Duodenal mucosa (tissue), 2 donors: Measurements from ENCODE around the gene OLFML2B.
"Not testable (repeated sequence)": the region's sequence is repeated elsewhere in the genome, so short reads cannot be mapped to it uniquely, and the experiment has no call there.

ENCODE experiments used
- H3K27ac ChIP-seq: one replicate; pipeline ENCODE4 v1.7.0; 2013; ENCODE audit warnings: low read depth, low read length
- H3K27me3 ChIP-seq, 2 donors: one replicate each; pipeline ENCODE4 v1.7.0; 2013; ENCODE audit warnings: low read length in 2 of 2, control low read depth in 1 of 2; ENCODE audit not compliant: insufficient read depth in 2 of 2, control insufficient read depth in 1 of 2
- H3K36me3 ChIP-seq, 2 donors: one replicate each; pipeline ENCODE4 v1.7.0; 2013; ENCODE audit warnings: low read length in 2 of 2, control low read depth in 1 of 2; ENCODE audit not compliant: insufficient read depth in 2 of 2, control insufficient read depth in 1 of 2
- H3K4me1 ChIP-seq, 2 donors: one replicate each; pipeline ENCODE4 v1.7.0; 2013; ENCODE audit warnings: low read length in 2 of 2, control low read depth in 1 of 2; ENCODE audit not compliant: insufficient read depth in 2 of 2, control insufficient read depth in 1 of 2
- H3K4me3 ChIP-seq, 2 donors: one replicate each; pipeline ENCODE4 v1.7.0; 2013; ENCODE audit warnings: low read length in 2 of 2, low read depth in 1 of 2
- H3K9ac ChIP-seq, 2 donors: one replicate each; pipeline ENCODE4 v1.7.0; 2013; ENCODE audit warnings: low read length in 2 of 2, low read depth in 1 of 2
- H3K9me3 ChIP-seq, 2 donors: one replicate each; pipeline ENCODE4 v1.7.0; 2013; ENCODE audit warnings: low read length in 2 of 2, control low read depth in 1 of 2; ENCODE audit not compliant: control insufficient read depth in 1 of 2

Gene OLFML2B

GRCh38 chr1:162062542-162063015 lies 38.9 kb upstream of the OLFML2B start:
- H3K27ac ChIP-seq, result no peak overlapping the region

GRCh38 chr1:162060314-162060713 lies 36.6 kb upstream of the OLFML2B start:
- H3K9me3 ChIP-seq, result no peaks in the 10 kb centered on the region
- H3K4me3 ChIP-seq, result no peak overlapping the region
- H3K4me1 ChIP-seq, result no peaks in the 10 kb centered on the region
- H3K27me3 ChIP-seq, result peaks cover 0 to 4% of the 10 kb centered on the region in 2 donors
- no peaks in the 10 kb centered on the region for H3K36me3 ChIP-seq
- no peak overlapping the region for H3K9ac ChIP-seq
- H3K27ac ChIP-seq, result no peak overlapping the region

More at GRCh38 chr1:162062542-162063015, 38.9 kb upstream of the OLFML2B start:
- Histone ChIP-seq H3K4me3 (no peak overlapping the region), H3K27me3 (peaks cover 0 to 5% of the 10 kb centered on the region in 2 donors), H3K9ac (no peak overlapping the region), H3K4me1 (no peaks in the 10 kb centered on the region), H3K9me3 (no peaks in the 10 kb centered on the region), H3K36me3 (no peaks in the 10 kb centered on the region)

- no peak overlapping the region for H3K4me3 ChIP-seq
- no peaks in the 10 kb centered on the region for H3K27me3 ChIP-seq
- H3K36me3 ChIP-seq, result no peaks in the 10 kb centered on the region
- H3K9me3 ChIP-seq, result no peaks in the 10 kb centered on the region
- no peaks in the 10 kb centered on the region for H3K4me1 ChIP-seq
- no peak overlapping the region for H3K9ac ChIP-seq
- no peak overlapping the region for H3K27ac ChIP-seq
Measured at GRCh38 chr1:162059721-162060120, 36.1 kb upstream of the OLFML2B start.

- Histone ChIP-seq H3K9ac (no peak overlapping the region), H3K4me1 (no peaks in the 10 kb centered on the region), H3K27me3 (no peaks in the 10 kb centered on the region), H3K27ac (no peak overlapping the region), H3K36me3 (no peaks in the 10 kb centered on the region), H3K9me3 (no peaks in the 10 kb centered on the region), H3K4me3 (no peak overlapping the region)
Measured at GRCh38 chr1:162056579-162056978, 32.9 kb upstream of the OLFML2B start.

GRCh38 chr1:162056043-162056442 lies 32.4 kb upstream of the OLFML2B start:
- H3K4me1 ChIP-seq, result no peaks in the 10 kb centered on the region

GRCh38 chr1:162055062-162055461 lies 31.4 kb upstream of the OLFML2B start:
- Histone ChIP-seq H3K27ac (no peak overlapping the region), H3K9ac (no peak overlapping the region), H3K36me3 (no peaks in the 10 kb centered on the region), H3K4me1 (no peaks in the 10 kb centered on the region), H3K4me3 (no peak overlapping the region), H3K9me3 (no peaks in the 10 kb centered on the region), H3K27me3 (no peaks in the 10 kb centered on the region)

More at GRCh38 chr1:162056043-162056442, 32.4 kb upstream of the OLFML2B start:
- Histone ChIP-seq H3K9ac (no peak overlapping the region), H3K4me3 (no peak overlapping the region), H3K27ac (no peak overlapping the region), H3K27me3 (no peaks in the 10 kb centered on the region), H3K36me3 (no peaks in the 10 kb centered on the region), H3K9me3 (no peaks in the 10 kb centered on the region)

- H3K27ac ChIP-seq, H3K9ac ChIP-seq, H3K27me3 ChIP-seq, H3K4me3 ChIP-seq, H3K36me3 ChIP-seq, H3K9me3 ChIP-seq, H3K4me1 ChIP-seq: not testable (repeated sequence)
Measured at GRCh38 chr1:162053949-162054348, 30.3 kb upstream of the OLFML2B start.

- no peak overlapping the region for H3K4me3 ChIP-seq
Measured at GRCh38 chr1:162046921-162047320, 23.3 kb upstream of the OLFML2B start.

GRCh38 chr1:162042361-162042760 lies 18.7 kb upstream of the OLFML2B start:
- H3K9ac ChIP-seq, result no peak overlapping the region
- H3K9me3 ChIP-seq, result no peaks in the 10 kb centered on the region
- H3K36me3 ChIP-seq, result no peaks in the 10 kb centered on the region
- H3K4me1 ChIP-seq, result no peaks in the 10 kb centered on the region
- no peak overlapping the region for H3K27ac ChIP-seq
- H3K4me3 ChIP-seq, result no peak overlapping the region
- no peaks in the 10 kb centered on the region for H3K27me3 ChIP-seq

More at GRCh38 chr1:162046921-162047320, 23.3 kb upstream of the OLFML2B start:
- no peak overlapping the region for H3K9ac ChIP-seq
- H3K27ac ChIP-seq, result no peak overlapping the region
- H3K9me3 ChIP-seq, result no peaks in the 10 kb centered on the region
- no peaks in the 10 kb centered on the region for H3K4me1 ChIP-seq
- no peaks in the 10 kb centered on the region for H3K27me3 ChIP-seq
- no peaks in the 10 kb centered on the region for H3K36me3 ChIP-seq

GRCh38 chr1:162040657-162041056 lies 17.0 kb upstream of the OLFML2B start:
- Histone ChIP-seq H3K27me3 (no peaks in the 10 kb centered on the region), H3K27ac (no peak overlapping the region), H3K4me1 (no peaks in the 10 kb centered on the region), H3K9ac (no peak overlapping the region), H3K4me3 (no peak overlapping the region), H3K36me3 (no peaks in the 10 kb centered on the region), H3K9me3 (no peaks in the 10 kb centered on the region)

GRCh38 chr1:162040001-162040400 lies 16.3 kb upstream of the OLFML2B start:
- Histone ChIP-seq H3K9me3 (no peaks in the 10 kb centered on the region), H3K4me1 (no peaks in the 10 kb centered on the region), H3K27ac (no peak overlapping the region), H3K9ac (no peak overlapping the region), H3K36me3 (no peaks in the 10 kb centered on the region), H3K27me3 (no peaks in the 10 kb centered on the region), H3K4me3 (no peak overlapping the region)
